ENCODE measurements around the gene NINL.
"Not testable (repeated sequence)": the region's sequence is repeated elsewhere in the genome, so short reads cannot be mapped to it uniquely, and the experiment has no call there.

- TF ChIP-seq CTCF, POLR2AphosphoS5 (IDR thresholded peaks at IDR 0.05): not testable (repeated sequence)
Observed at GRCh38 chr20:25473297-25473696, 112.0 kb downstream of the NINL start.
